ENCODE results near the gene CORO1A. TPM values are rescaled to one million over a fixed set of nuclear protein-coding genes. Genes with fewer than 3 reads are reported as not detected.

Gene CORO1A
- polyA plus RNA-seq, 1 donor from 2014 or later, result 106 TPM

GRCh38 chr16:30147843-30148510, 35.4 kb upstream of the CORO1A start:
- H3K4me2 ChIP-seq (ENCODE audit: low read length), result no peak overlapping the region
- H4K20me1 ChIP-seq (ENCODE audit: insufficient read depth), result no peaks in the 10 kb centered on the region
- H3K4me3 ChIP-seq (ENCODE audit: low read length), result no peak overlapping the region
- H3K9me3 ChIP-seq (ENCODE audit: low read length), result no peaks in the 10 kb centered on the region
- H3F3A ChIP-seq (ENCODE audit: insufficient read depth, low read length, poor library complexity, severe bottlenecking), result no peaks in the 10 kb centered on the region
- H3K36me3 ChIP-seq (ENCODE audit: insufficient read depth, low read length), result no peaks in the 10 kb centered on the region
- no peak overlapping the region for H3K9ac ChIP-seq (ENCODE audit: low read length)
- H2AFZ ChIP-seq (ENCODE audit: low read depth, low read length), result no peak overlapping the region
- H3K27me3 ChIP-seq (ENCODE audit: insufficient read depth, low read depth, low read length), result no peaks in the 10 kb centered on the region
- no peaks in the 10 kb centered on the region for H3K79me2 ChIP-seq (replicated peaks; ENCODE audit: insufficient read depth, low read length)
- H3K9me2 ChIP-seq (ENCODE audit: insufficient read depth, low read length), result no peaks in the 10 kb centered on the region
- no peak overlapping the region for H3K27ac ChIP-seq (ENCODE audit: low read length)
- no peak for TF ChIP-seq TAF1 (IDR thresholded peaks at IDR 0.05; ENCODE audit: low read depth)
- TF ChIP-seq CTCF (IDR thresholded peaks at IDR 0.05; ENCODE audit: poor library complexity, severe bottlenecking), result no peak
- TF ChIP-seq SMC3 (conservative IDR thresholded peaks at IDR 0.05; ENCODE audit: poor library complexity), result no peak
- TF ChIP-seq MXI1 (conservative IDR thresholded peaks at IDR 0.05; ENCODE audit: poor library complexity, severe bottlenecking), result no peak
- TF ChIP-seq RAD21 (conservative IDR thresholded peaks at IDR 0.05), result no peak
- no peak for TF ChIP-seq EZH2 (IDR thresholded peaks at IDR 0.05; ENCODE audit: borderline replicate concordance, insufficient read depth, low read length, poor library complexity, severe bottlenecking)
- TF ChIP-seq EP300 (conservative IDR thresholded peaks at IDR 0.05; ENCODE audit: poor library complexity, severe bottlenecking), result no peak
- no peak for TF ChIP-seq POLR2AphosphoS5 (IDR thresholded peaks at IDR 0.05)
- no peak for TF ChIP-seq REST (IDR thresholded peaks at IDR 0.05; ENCODE audit: borderline replicate concordance)

- no peak for TF ChIP-seq POLR2AphosphoS5 (IDR thresholded peaks at IDR 0.05)
- no peak for TF ChIP-seq RAD21 (conservative IDR thresholded peaks at IDR 0.05)
- no peak for TF ChIP-seq SMC3 (conservative IDR thresholded peaks at IDR 0.05; ENCODE audit: poor library complexity)
- TF ChIP-seq REST (IDR thresholded peaks at IDR 0.05; ENCODE audit: borderline replicate concordance), result no peak
- no peak for TF ChIP-seq TAF1 (IDR thresholded peaks at IDR 0.05; ENCODE audit: low read depth)
- no peak for TF ChIP-seq EP300 (conservative IDR thresholded peaks at IDR 0.05; ENCODE audit: poor library complexity, severe bottlenecking)
- TF ChIP-seq EZH2 (IDR thresholded peaks at IDR 0.05; ENCODE audit: borderline replicate concordance, insufficient read depth, low read length, poor library complexity, severe bottlenecking), result no peak
- TF ChIP-seq CTCF (IDR thresholded peaks at IDR 0.05; ENCODE audit: poor library complexity, severe bottlenecking), result no peak
- H3K9me3 ChIP-seq (ENCODE audit: low read length), result no peaks in the 10 kb centered on the region
Observed at GRCh38 chr16:30149250-30149930, 34.0 kb upstream of the CORO1A start.

More at GRCh38 chr16:30149250-30149930, 34.0 kb upstream of the CORO1A start:
- Histone ChIP-seq H3F3A (ENCODE audit: insufficient read depth, low read length, poor library complexity, severe bottlenecking) (no peaks in the 10 kb centered on the region), H3K9ac (ENCODE audit: low read length) (no peak overlapping the region), H3K36me3 (ENCODE audit: insufficient read depth, low read length) (no peaks in the 10 kb centered on the region), H3K4me3 (ENCODE audit: low read length) (no peak overlapping the region), H2AFZ (ENCODE audit: low read depth, low read length) (no peak overlapping the region), H4K20me1 (ENCODE audit: insufficient read depth) (no peaks in the 10 kb centered on the region), H3K79me2 (replicated peaks; ENCODE audit: insufficient read depth, low read length) (no peaks in the 10 kb centered on the region), H3K27me3 (ENCODE audit: insufficient read depth, low read depth, low read length) (no peaks in the 10 kb centered on the region), H3K27ac (ENCODE audit: low read length) (no peak overlapping the region), H3K9me2 (ENCODE audit: insufficient read depth, low read length) (no peaks in the 10 kb centered on the region), H3K4me2 (ENCODE audit: low read length) (no peak overlapping the region)
